OCI-LY1 (cell line): Measurements from ENCODE around the gene LMNA.
"Not testable (repeated sequence)": the region's sequence is repeated elsewhere in the genome, so short reads cannot be mapped to it uniquely, and the experiment has no call there.

Source experiments
- H2AFZ ChIP-seq: fragments of 200-600 bp; sonication (generic), shearing (Covaris generic); 2 replicates; pipeline ENCODE4 v1.6.0; 2014; ENCODE audit warnings: antibody characterized with exemption, mild to moderate bottlenecking, low read length
- H3F3A ChIP-seq: fragments of 200-600 bp; sonication (generic), shearing (Covaris generic); 2 replicates; pipeline ENCODE4 v1.6.0; 2014; ENCODE audit warnings: mild to moderate bottlenecking, antibody characterized with exemption, low read length, moderate library complexity; ENCODE audit not compliant: insufficient read depth
- H3K27ac ChIP-seq: fragments of 200-600 bp; sonication (generic); 2 replicates; pipeline ENCODE4 v1.5.1; 2014; ENCODE audit warnings: low read length, mixed run types, mild to moderate bottlenecking, low read depth; ENCODE audit not compliant: poor library complexity, severe bottlenecking
- H3K27me3 ChIP-seq: fragments of 200-600 bp; sonication (generic); 2 replicates; pipeline ENCODE4 v1.6.0; 2014; ENCODE audit warnings: antibody characterized with exemption, mild to moderate bottlenecking, low read length, moderate library complexity; ENCODE audit not compliant: insufficient read depth
- H3K36me3 ChIP-seq: fragments of 200-600 bp; sonication (generic); 2 replicates; pipeline ENCODE4 v1.6.1; 2014; ENCODE audit warnings: mild to moderate bottlenecking, antibody characterized with exemption, low read length, moderate library complexity, mixed read lengths; ENCODE audit not compliant: insufficient read depth
- H3K4me1 ChIP-seq: fragments of 200-600 bp; sonication (generic); 2 replicates; pipeline ENCODE4 v1.5.1; 2014; ENCODE audit warnings: mild to moderate bottlenecking, low read length, moderate library complexity; ENCODE audit not compliant: insufficient read depth, severe bottlenecking
- H3K4me2 ChIP-seq: fragments of 200-600 bp; sonication (generic), shearing (Covaris generic); 2 replicates; pipeline ENCODE4 v1.6.1; 2014; ENCODE audit warnings: low read length
- H3K4me3 ChIP-seq: fragments of 200-600 bp; sonication (generic); 2 replicates; pipeline ENCODE4 v1.5.1; 2014; ENCODE audit warnings: low read length, low read depth, mild to moderate bottlenecking, mixed read lengths; ENCODE audit not compliant: poor library complexity, severe bottlenecking
- H3K79me2 ChIP-seq: fragments of 200-600 bp; shearing (Covaris generic); 2 replicates; pipeline ENCODE4 v1.6.1; 2016; ENCODE audit warnings: mixed run types, low read length, mixed read lengths; ENCODE audit not compliant: insufficient read depth
- H3K9ac ChIP-seq: fragments of 200-600 bp; sonication (generic), shearing (Covaris generic); 2 replicates; pipeline ENCODE4 v1.6.1; 2014; ENCODE audit warnings: mild to moderate bottlenecking, low read length, mixed read lengths
- H3K9me2 ChIP-seq: fragments of 200-600 bp; sonication (generic), shearing (Covaris generic); 2 replicates; pipeline ENCODE4 v1.6.1; 2014; ENCODE audit warnings: low read depth, mild to moderate bottlenecking, low read length, mixed read lengths
- H3K9me3 ChIP-seq: fragments of 200-600 bp; shearing (Covaris generic); 2 replicates; pipeline ENCODE4 v1.6.1; 2014; ENCODE audit warnings: low read length, mixed read lengths
- H4K20me1 ChIP-seq: fragments of 200-600 bp; sonication (generic), shearing (Covaris generic); 2 replicates; pipeline ENCODE4 v1.6.0; 2016; ENCODE audit warnings: mild to moderate bottlenecking, low read length; ENCODE audit not compliant: insufficient read depth
- EZH2 ChIP-seq: fragments of 200-600 bp; sonication (generic), shearing (Covaris generic); IDR thresholded peaks from 2 replicates; pipeline ENCODE4 v1.8.0; 2017; ENCODE audit warnings: borderline replicate concordance, mixed run types, mild to moderate bottlenecking, antibody characterized with exemption, low read length, moderate library complexity, mixed read lengths
- TF ChIP-seq, protein P1 (sequence below): fragments of 200-600 bp; sonication (generic), shearing (Covaris generic); IDR thresholded peaks from 2 replicates; pipeline ENCODE4 v1.5.1; 2017; ENCODE audit warnings: mild to moderate bottlenecking, antibody characterized with exemption, low read length, moderate library complexity, mixed read lengths

The LMNA gene

DNA sequence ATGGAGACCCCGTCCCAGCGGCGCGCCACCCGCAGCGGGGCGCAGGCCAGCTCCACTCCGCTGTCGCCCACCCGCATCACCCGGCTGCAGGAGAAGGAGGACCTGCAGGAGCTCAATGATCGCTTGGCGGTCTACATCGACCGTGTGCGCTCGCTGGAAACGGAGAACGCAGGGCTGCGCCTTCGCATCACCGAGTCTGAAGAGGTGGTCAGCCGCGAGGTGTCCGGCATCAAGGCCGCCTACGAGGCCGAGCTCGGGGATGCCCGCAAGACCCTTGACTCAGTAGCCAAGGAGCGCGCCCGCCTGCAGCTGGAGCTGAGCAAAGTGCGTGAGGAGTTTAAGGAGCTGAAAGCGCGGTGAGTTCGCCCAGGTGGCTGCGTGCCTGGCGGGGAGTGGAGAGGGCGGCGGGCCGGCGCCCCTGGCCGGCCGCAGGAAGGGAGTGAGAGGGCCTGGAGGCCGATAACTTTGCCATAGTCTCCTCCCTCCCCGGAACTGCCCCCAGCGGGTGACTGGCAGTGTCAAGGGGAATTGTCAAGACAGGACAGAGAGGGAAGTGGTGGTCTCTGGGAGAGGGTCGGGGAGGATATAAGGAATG is 505 bp downstream of the LMNA start:
- Histone ChIP-seq H3K4me2 (peak overlapping the region; percentile 64), H3K9ac (no peak overlapping the region), H2AFZ (no peak overlapping the region), H3K36me3 (no peaks in the 10 kb centered on the region), H3F3A (no peaks in the 10 kb centered on the region), H3K27ac (no peak overlapping the region), H3K4me1 (peaks cover 10% of the 10 kb centered on the region), H3K27me3 (no peaks in the 10 kb centered on the region; the same call in 1 of the 2 replicates), H3K9me2 (no peaks in the 10 kb centered on the region), H3K79me2 (no peaks in the 10 kb centered on the region), H4K20me1 (no peaks in the 10 kb centered on the region), H3K4me3 (peak overlapping the region; percentile 53), H3K9me3 (no peaks in the 10 kb centered on the region)
- TF ChIP-seq EZH2 = no peak
- TF ChIP-seq, protein P1, sequence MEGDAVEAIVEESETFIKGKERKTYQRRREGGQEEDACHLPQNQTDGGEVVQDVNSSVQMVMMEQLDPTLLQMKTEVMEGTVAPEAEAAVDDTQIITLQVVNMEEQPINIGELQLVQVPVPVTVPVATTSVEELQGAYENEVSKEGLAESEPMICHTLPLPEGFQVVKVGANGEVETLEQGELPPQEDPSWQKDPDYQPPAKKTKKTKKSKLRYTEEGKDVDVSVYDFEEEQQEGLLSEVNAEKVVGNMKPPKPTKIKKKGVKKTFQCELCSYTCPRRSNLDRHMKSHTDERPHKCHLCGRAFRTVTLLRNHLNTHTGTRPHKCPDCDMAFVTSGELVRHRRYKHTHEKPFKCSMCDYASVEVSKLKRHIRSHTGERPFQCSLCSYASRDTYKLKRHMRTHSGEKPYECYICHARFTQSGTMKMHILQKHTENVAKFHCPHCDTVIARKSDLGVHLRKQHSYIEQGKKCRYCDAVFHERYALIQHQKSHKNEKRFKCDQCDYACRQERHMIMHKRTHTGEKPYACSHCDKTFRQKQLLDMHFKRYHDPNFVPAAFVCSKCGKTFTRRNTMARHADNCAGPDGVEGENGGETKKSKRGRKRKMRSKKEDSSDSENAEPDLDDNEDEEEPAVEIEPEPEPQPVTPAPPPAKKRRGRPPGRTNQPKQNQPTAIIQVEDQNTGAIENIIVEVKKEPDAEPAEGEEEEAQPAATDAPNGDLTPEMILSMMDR = no peak

DNA sequence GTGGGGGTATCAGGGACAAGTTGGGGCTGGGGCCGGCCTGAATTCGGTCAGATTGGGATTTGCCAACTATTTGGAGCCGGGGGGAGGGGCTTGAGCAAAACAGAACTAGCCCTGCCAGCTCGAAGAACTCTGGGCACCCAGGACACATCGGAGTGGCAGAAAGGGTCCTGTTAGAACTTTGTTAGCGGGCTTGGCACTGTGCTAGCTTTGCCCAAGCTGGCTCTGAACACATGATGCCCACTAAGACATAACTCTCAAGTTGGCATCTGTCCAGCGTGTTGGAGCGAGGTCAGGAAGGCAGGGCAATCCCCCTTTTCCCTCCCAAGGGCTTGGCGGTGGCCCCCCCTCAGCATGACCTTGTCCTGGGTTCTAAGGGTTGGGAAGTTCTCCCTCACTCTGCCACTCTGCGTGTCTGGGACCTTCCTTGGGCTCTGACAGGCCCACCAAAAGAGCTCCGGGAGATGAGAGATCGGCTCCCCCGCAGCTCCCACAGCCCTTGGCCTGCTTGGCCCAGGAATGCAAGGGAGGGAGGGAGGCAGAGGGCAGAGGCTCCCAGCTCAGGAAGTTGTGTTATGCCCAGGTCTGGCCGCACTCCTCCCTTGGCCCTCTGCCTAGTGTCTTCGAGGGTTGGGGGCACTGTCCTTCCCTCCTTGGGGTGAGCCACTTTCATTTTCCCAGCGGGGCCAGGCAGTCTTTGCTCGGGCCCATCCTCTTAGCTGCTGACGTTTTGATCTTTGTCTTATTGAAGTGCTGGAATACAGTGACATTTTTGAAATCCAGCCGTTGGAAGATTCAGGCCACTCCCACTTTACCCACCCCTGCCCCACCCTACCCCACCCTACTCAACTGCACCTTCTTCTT is 1.2 kb downstream of the LMNA start:
- H3K27me3 ChIP-seq = no peaks in the 10 kb centered on the region
- H3K9me2 ChIP-seq = no peaks in the 10 kb centered on the region
- TF ChIP-seq EZH2 = no peak
- TF ChIP-seq, protein P1 = no peak
- H3K9me3 ChIP-seq = no peaks in the 10 kb centered on the region
- no peaks in the 10 kb centered on the region for H3K36me3 ChIP-seq
- no peaks in the 10 kb centered on the region for H3F3A ChIP-seq
- no peaks in the 10 kb centered on the region for H4K20me1 ChIP-seq
- no peaks in the 10 kb centered on the region for H3K79me2 ChIP-seq
- H3K4me2 ChIP-seq = peak overlapping the region; percentile 64
- H3K4me1 ChIP-seq = peaks cover 10% of the 10 kb centered on the region
- H3K9ac ChIP-seq = no peak overlapping the region
- no peak overlapping the region for H3K4me3 ChIP-seq
- H2AFZ ChIP-seq = no peak overlapping the region
- no peak overlapping the region for H3K27ac ChIP-seq

DNA sequence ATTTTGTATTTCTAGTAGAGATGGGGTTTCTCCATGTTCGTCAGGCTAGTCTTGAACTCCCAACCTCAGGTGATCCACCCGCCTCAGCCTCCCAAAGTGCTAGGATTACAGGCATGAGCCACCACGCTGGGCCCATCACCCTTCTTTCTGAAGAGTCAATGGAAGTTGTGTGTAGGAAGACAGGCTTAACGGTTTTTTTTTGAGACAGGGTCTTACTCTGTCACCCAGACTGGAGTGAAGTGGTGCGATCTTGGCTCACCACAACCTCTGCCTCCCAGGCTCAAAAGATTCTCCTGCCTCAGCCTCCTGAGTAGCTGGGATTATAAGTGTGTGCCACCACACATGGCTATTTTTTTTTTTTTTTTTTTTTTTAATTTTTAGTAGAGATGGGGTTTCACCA is 2.2 kb downstream of the LMNA start:
- not testable (repeated sequence) for H3K4me2 ChIP-seq, H3K27me3 ChIP-seq, H3K4me3 ChIP-seq, H3F3A ChIP-seq, H3K9ac ChIP-seq, H4K20me1 ChIP-seq, H3K9me2 ChIP-seq, H2AFZ ChIP-seq, H3K27ac ChIP-seq, H3K9me3 ChIP-seq, H3K36me3 ChIP-seq, H3K79me2 ChIP-seq
- H3K4me1 ChIP-seq = peaks cover 10% of the 10 kb centered on the region
